Stimulated activated CD4-positive, alpha-beta T cell treated with anti-CD3 and anti-CD28 coated beads, Interleukin-2, amount 100 ng/mL, for 48 hours (primary cell): ENCODE data around the gene HIVEP2.
A peak's percentile ranks its signal among the peaks of the same experiment; 100 is the strongest.

Experiments
- DNase-seq, 2 donors: peaks; one replicate each; pipeline ENCODE4 v3.0.0-alpha.2; 2020

The HIVEP2 gene

GRCh38 chr6:142945446-142946180 lies 637 bp upstream of the HIVEP2 start:
- DNase-seq = peak; percentile 30 to 40

- DNase-seq = peak; percentile 79 to 80
These were observed 590 bp downstream of the HIVEP2 start for GRCh38 chr6:142944124-142945048.

- peak; percentile 18 to 30 for DNase-seq
These were observed 1.3 kb downstream of the HIVEP2 start for GRCh38 chr6:142943711-142944123.

GRCh38 chr6:142942805-142943227 lies 2.2 kb downstream of the HIVEP2 start:
- no peak for DNase-seq

- no peak for DNase-seq
These were observed 2.7 kb downstream of the HIVEP2 start for GRCh38 chr6:142942238-142942637.

GRCh38 chr6:142941018-142941417 lies 4.0 kb downstream of the HIVEP2 start:
- DNase-seq = no peak

- no peak for DNase-seq
These were observed 4.5 kb downstream of the HIVEP2 start for GRCh38 chr6:142940487-142940886.

GRCh38 chr6:142938510-142938909 lies 6.5 kb downstream of the HIVEP2 start:
- no peak for DNase-seq

- DNase-seq = no peak
These were observed 7.0 kb downstream of the HIVEP2 start for GRCh38 chr6:142937986-142938385.

- DNase-seq = no peak
These were observed 9.1 kb downstream of the HIVEP2 start for GRCh38 chr6:142935553-142936517.

GRCh38 chr6:142934599-142934998 lies 10.4 kb downstream of the HIVEP2 start:
- no peak for DNase-seq

- no peak for DNase-seq
These were observed 10.9 kb downstream of the HIVEP2 start for GRCh38 chr6:142934106-142934505.

- DNase-seq = no peak
These were observed 11.3 kb downstream of the HIVEP2 start for GRCh38 chr6:142933701-142934100.

- DNase-seq = no peak
These were observed 12.1 kb downstream of the HIVEP2 start for GRCh38 chr6:142932889-142933288.

- DNase-seq = no peak
These were observed 15.1 kb downstream of the HIVEP2 start for GRCh38 chr6:142929751-142930358.

GRCh38 chr6:142927904-142928303 lies 17.1 kb downstream of the HIVEP2 start:
- DNase-seq = no peak

- no peak for DNase-seq
These were observed 17.8 kb downstream of the HIVEP2 start for GRCh38 chr6:142927271-142927580.

GRCh38 chr6:142926494-142927270 lies 18.3 kb downstream of the HIVEP2 start:
- DNase-seq = peak in 1 of 2 donors; percentile 31

GRCh38 chr6:142926177-142926493 lies 18.8 kb downstream of the HIVEP2 start:
- no peak for DNase-seq

GRCh38 chr6:142925575-142926110 lies 19.3 kb downstream of the HIVEP2 start:
- no peak for DNase-seq

GRCh38 chr6:142918339-142919042 lies 26.5 kb downstream of the HIVEP2 start:
- DNase-seq = no peak
